Type B pancreatic cell (in vitro differentiated cells): ENCODE data around the gene PSTPIP1. TPM values are rescaled to one million over a fixed set of nuclear protein-coding genes. Genes with fewer than 3 reads are reported as not detected.

Experiments used
- DNase-seq: peaks from one replicate; pipeline ENCODE4 v3.0.0; 2021; ENCODE audit warnings: mixed read lengths; ENCODE audit not compliant: unreplicated experiment; ENCODE audit errors: extremely low spot score
- H3K27ac Mint-ChIP-seq: 2 replicates; pipeline ENCODE4 v1.8.0; 2021; ENCODE audit warnings: mild to moderate bottlenecking, mixed read lengths
- H3K27me3 Mint-ChIP-seq: 2 replicates; pipeline ENCODE4 v1.8.0; 2021; ENCODE audit warnings: mixed read lengths
- H3K36me3 Mint-ChIP-seq: 2 replicates; pipeline ENCODE4 v1.8.0; 2021; ENCODE audit warnings: mixed read lengths
- H3K4me1 Mint-ChIP-seq: one replicate; pipeline ENCODE4 v1.8.0; 2021; ENCODE audit warnings: mixed read lengths; ENCODE audit not compliant: unreplicated experiment
- H3K4me3 Mint-ChIP-seq: 2 replicates; pipeline ENCODE4 v1.8.0; 2021; ENCODE audit warnings: mild to moderate bottlenecking, mixed read lengths
- H3K9me3 Mint-ChIP-seq: 2 replicates; pipeline ENCODE4 v1.8.0; 2021; ENCODE audit warnings: mixed read lengths
- total RNA-seq: library from RNA; stranded (reverse); gene quantifications from 2 replicates; pipeline ENCODE4 v1.2.1, GENCODE V29; 2021; ENCODE audit warnings: low replicate concordance
- TF ChIP-seq, protein P1 (sequence below): fragments of 200-600 bp; sonication (generic); conservative IDR thresholded peaks from 2 replicates; pipeline ENCODE4 v1.5.0; 2021; ENCODE audit warnings: antibody characterized with exemption, mild to moderate bottlenecking

PSTPIP1 gene
- total RNA-seq, 1 donor from 2014 or later, result 0.77 TPM

DNA sequence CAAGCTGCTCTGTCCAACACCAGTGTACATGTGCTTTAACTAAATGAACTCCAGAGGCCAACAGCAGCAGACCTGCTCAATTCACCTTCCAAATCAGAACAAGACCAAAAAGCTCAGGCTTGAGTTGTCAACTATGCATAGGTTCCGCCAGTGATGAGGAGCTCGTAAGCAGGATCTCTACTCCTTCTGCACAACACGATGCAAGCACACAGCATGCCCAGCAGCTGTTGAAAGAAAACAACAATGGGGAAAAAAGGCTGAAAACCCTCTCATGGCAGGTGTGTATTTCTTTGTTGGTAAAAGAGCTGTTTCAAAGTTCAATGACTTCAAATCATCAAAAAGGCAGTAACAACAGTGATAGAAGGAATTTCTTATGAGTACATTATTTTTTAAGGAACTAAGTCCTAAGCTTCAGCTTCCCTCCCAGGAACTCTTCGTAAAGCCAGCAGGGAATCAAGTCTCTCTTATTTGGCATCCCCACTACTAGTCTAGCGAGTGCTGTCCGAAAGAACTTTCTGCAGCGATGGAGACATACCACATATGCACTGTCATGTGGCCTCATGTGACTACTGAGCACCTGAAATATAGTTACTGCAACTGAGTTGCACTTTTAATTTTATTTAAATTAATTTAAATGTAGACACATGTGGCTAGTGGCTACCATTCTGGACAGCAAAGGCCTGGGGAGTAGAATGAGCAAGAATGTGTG, 51.9 kb downstream of the PSTPIP1 start:
- Mint-ChIP-seq H3K9me3 (no peaks in the 10 kb centered on the region), H3K36me3 (peaks cover 52% of the 10 kb centered on the region), H3K4me3 (no peak overlapping the region), H3K27ac (no peak overlapping the region), H3K4me1 (no peaks in the 10 kb centered on the region), H3K27me3 (no peaks in the 10 kb centered on the region)
- TF ChIP-seq, protein P1, sequence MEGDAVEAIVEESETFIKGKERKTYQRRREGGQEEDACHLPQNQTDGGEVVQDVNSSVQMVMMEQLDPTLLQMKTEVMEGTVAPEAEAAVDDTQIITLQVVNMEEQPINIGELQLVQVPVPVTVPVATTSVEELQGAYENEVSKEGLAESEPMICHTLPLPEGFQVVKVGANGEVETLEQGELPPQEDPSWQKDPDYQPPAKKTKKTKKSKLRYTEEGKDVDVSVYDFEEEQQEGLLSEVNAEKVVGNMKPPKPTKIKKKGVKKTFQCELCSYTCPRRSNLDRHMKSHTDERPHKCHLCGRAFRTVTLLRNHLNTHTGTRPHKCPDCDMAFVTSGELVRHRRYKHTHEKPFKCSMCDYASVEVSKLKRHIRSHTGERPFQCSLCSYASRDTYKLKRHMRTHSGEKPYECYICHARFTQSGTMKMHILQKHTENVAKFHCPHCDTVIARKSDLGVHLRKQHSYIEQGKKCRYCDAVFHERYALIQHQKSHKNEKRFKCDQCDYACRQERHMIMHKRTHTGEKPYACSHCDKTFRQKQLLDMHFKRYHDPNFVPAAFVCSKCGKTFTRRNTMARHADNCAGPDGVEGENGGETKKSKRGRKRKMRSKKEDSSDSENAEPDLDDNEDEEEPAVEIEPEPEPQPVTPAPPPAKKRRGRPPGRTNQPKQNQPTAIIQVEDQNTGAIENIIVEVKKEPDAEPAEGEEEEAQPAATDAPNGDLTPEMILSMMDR, result no peak
- no peak for DNase-seq

DNA sequence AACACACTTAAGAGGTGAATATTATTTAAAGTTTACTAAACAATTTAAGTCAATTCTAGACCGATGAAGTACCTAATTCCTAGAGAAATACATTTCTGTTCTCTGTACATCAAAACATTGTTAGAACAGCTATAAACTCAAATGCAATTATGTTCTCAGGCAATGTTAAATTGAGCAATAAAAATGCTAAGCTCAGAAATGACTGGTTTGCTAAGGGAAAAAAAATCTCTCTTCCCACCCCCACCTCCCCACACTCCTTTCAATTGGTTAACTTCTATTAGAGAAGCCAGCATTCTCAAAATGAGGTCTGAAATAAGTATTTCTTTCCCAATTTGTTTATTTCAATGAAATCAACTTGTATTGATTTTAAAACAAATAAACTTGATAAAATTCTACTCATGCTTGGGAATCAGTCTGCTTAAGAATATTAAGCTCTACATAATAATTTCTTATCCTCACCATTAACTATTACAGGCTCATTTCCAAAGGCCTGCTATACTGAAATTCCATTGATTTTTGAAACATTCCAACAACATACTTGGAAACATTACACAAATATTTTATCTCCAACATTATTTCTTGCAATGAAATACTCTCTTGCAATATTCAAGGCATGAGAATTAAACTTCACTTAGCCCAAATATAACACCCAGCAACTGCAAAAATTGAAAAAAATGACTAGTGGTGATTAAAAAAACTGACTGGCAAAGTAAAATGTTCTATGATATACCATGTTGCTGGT, 53.4 kb downstream of the PSTPIP1 start:
- TF ChIP-seq, protein P1, result no peak
- Mint-ChIP-seq H3K27ac (no peak overlapping the region), H3K9me3 (no peaks in the 10 kb centered on the region), H3K36me3 (peaks cover 50% of the 10 kb centered on the region), H3K4me3 (no peak overlapping the region), H3K27me3 (no peaks in the 10 kb centered on the region), H3K4me1 (peaks cover 8% of the 10 kb centered on the region)
- DNase-seq, result no peak

- TF ChIP-seq, protein P1, result no peak
- H3K36me3 Mint-ChIP-seq, result peaks cover 35% of the 10 kb centered on the region
- H3K4me3 Mint-ChIP-seq, result peak overlapping the region; percentile 22
- H3K4me1 Mint-ChIP-seq, result peaks cover 17% of the 10 kb centered on the region
- no peak overlapping the region for H3K27ac Mint-ChIP-seq
- H3K27me3 Mint-ChIP-seq, result no peaks in the 10 kb centered on the region
- H3K9me3 Mint-ChIP-seq, result no peaks in the 10 kb centered on the region
- no peak for DNase-seq
Observed at GRCh38 chr15:77052556-77052955, 57.6 kb downstream of the PSTPIP1 start.

DNA sequence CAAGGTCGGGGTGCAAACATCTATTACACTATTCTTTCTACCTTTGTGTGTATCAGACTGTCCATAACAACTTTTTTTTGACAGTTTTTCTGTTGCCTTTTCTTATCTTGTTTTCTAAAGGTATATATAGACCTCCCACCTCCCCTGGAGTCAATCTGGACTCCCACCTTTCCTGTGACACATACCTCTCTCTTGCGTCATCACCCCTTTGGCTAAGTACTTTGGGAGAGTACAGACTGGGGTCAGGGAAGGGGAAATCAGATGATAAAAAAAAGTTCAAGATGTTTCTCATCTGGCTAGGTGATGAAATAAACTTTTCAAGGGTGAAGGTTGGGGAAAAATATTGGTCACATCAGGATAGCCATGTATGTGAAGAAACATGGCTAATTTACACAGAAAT, 58.8 kb downstream of the PSTPIP1 start:
- Mint-ChIP-seq H3K9me3 (no peaks in the 10 kb centered on the region), H3K27me3 (no peaks in the 10 kb centered on the region), H3K36me3 (peaks cover 34% of the 10 kb centered on the region), H3K4me1 (peaks cover 29% of the 10 kb centered on the region), H3K27ac (no peak overlapping the region), H3K4me3 (no peak overlapping the region)
- TF ChIP-seq, protein P1, result no peak
- no peak for DNase-seq

GRCh38 chr15:77057072-77057471, 62.1 kb downstream of the PSTPIP1 start:
- H3K4me1 Mint-ChIP-seq, result peaks cover 51% of the 10 kb centered on the region
- no peaks in the 10 kb centered on the region for H3K27me3 Mint-ChIP-seq
- H3K27ac Mint-ChIP-seq, result peak overlapping the region; percentile 71
- peaks cover 25% of the 10 kb centered on the region for H3K36me3 Mint-ChIP-seq
- no peak for DNase-seq
- no peak overlapping the region for H3K4me3 Mint-ChIP-seq
- TF ChIP-seq, protein P1, result no peak
- no peaks in the 10 kb centered on the region for H3K9me3 Mint-ChIP-seq
